DND-41 (cell line): ENCODE measurements around the gene ACER3.

Experiments used
- CTCF ChIP-seq: IDR thresholded peaks from 2 replicates; pipeline ENCODE4 v1.5.1; 2012; ENCODE audit warnings: borderline replicate concordance, low read length, moderate library complexity, mild to moderate bottlenecking; ENCODE audit not compliant: poor library complexity, severe bottlenecking; ENCODE audit errors: extremely low read depth
- EZH2 ChIP-seq: IDR thresholded peaks from 3 replicates; pipeline ENCODE4 v1.6.1; 2012; ENCODE audit warnings: borderline replicate concordance, low read depth, mild to moderate bottlenecking, moderate library complexity, low read length, inconsistent platforms; ENCODE audit not compliant: severe bottlenecking

- no peak for TF ChIP-seq CTCF
- no peak for TF ChIP-seq EZH2
Observed at GRCh38 chr11:77001613-77002012, 140.9 kb downstream of the ACER3 start.
